ENCODE data around the gene TXN.

DNA sequence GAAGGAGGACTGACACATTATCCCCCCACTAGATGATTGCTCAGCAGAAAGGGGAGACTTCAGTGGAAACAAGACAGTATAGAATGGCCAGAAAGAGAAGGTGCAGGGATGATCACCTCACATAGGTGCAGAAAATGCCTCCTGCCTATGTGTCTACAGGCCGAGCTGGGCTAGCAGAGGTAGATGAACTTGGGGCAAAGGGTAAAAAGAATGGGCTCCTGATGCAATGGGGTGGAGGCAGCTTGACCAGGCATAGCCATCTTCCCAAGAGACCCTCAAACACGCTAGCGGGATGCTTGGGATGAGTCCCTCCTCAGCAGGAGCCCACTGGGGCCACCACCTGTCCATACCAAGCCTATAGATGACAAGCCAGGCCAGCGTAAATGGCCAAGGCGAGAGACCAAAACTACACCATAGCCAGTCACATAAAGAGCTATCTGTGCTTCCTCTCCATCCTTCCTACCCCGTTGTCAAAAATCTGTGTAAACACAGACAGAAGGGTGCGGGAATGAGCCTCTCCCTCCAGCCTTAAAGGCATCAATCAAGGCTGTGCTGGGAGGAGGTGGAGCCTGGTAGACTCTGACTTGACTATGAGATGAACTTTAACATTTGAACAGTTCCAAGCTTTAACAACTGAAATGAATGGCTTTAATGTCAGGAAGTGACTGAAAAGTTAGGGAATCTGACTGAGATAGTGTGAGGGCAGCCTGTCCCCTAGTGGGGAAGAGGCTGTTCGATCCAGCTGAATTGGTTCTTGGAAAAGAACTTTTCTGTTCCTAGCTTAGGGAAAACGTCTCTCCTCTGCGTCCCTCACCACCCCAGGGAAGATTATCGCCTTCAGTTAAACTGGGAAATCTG is 58.7 kb downstream of the TXN start:
- no peak for TF ChIP-seq FOXM1 (IDR thresholded peaks at IDR 0.05; ENCODE audit: borderline replicate concordance)
- no peak for TF ChIP-seq FOXA1 (IDR thresholded peaks at IDR 0.05)
